ENCODE measurements around the gene CD180. TPM values are rescaled to one million over a fixed set of nuclear protein-coding genes. Genes with fewer than 3 reads are reported as not detected.

CD180 gene
- total and polyA plus RNA-seq, 9 of the 15 experiments (the other 6 are each of a cell fraction or from before 2014, with no cell fraction given): 0.01 to 0.07 TPM; not detected in 7

GRCh38 chr5:67178085-67178484, 18.5 kb downstream of the CD180 start:
- no TSS peak for BruUV-seq (replicated peaks)
- 0% methylated on average over 1 of the region's 1 CpG for WGBS (ENCODE audit: insufficient coverage, low coverage, missing lambda C conversion rate)
- DNase-seq (ENCODE audit: extremely low read depth in 1 of 4, low spot score in 3 of 4) (no peak), ATAC-seq (no peak), FAIRE-seq (no peak)
- in situ Hi-C loops (cut with MboI): no loop called here
- Histone ChIP-seq H3K79me2 (ENCODE audit: control insufficient read depth, insufficient read depth, low read length) (no peaks in the 10 kb centered on the region), H3K4me2 (ENCODE audit: insufficient read depth, low read length) (no peak overlapping the region), H3K4me3 (no peak overlapping the region), H3K27ac (ENCODE audit: extremely low read depth, low read depth, low read length) (no peak overlapping the region), H4K20me1 (replicated peaks; ENCODE audit: control insufficient read depth, insufficient read depth, low read length) (no peaks in the 10 kb centered on the region), H2AFZ (ENCODE audit: low read depth, low read length) (no peak overlapping the region), H3K9me1 (ENCODE audit: control insufficient read depth, insufficient read depth, low read length) (no peaks in the 10 kb centered on the region), H3K9ac (ENCODE audit: insufficient read depth in 1 of 2, low read depth in 2 of 2, low read length in 2 of 2) (no peak overlapping the region), H3K9me3 (replicated peaks; ENCODE audit: control insufficient read depth, insufficient read depth, low read depth, low read length) (no peaks in the 10 kb centered on the region), H3K4me1 (replicated peaks in 1 of 2; ENCODE audit: control insufficient read depth in 2 of 2, insufficient read depth in 2 of 2, low read length in 2 of 2) (no peaks in the 10 kb centered on the region), H3K36me3 (ENCODE audit: control insufficient read depth, insufficient read depth, low read length) (no peaks in the 10 kb centered on the region), H3K27me3 (ENCODE audit: control insufficient read depth in 2 of 2, insufficient read depth in 2 of 2, low read length in 2 of 2) (peaks cover 0 to 7% of the 10 kb centered on the region in 2 experiments; a peak in 2 of 5 replicates)
- intact Hi-C loops (cut with micrococcal nuclease): no loop called here
- TF ChIP-seq ZNF77 (CRISPR knock-in tag; IDR thresholded peaks at IDR 0.05): no peak
- TF ChIP-seq, protein P1, sequence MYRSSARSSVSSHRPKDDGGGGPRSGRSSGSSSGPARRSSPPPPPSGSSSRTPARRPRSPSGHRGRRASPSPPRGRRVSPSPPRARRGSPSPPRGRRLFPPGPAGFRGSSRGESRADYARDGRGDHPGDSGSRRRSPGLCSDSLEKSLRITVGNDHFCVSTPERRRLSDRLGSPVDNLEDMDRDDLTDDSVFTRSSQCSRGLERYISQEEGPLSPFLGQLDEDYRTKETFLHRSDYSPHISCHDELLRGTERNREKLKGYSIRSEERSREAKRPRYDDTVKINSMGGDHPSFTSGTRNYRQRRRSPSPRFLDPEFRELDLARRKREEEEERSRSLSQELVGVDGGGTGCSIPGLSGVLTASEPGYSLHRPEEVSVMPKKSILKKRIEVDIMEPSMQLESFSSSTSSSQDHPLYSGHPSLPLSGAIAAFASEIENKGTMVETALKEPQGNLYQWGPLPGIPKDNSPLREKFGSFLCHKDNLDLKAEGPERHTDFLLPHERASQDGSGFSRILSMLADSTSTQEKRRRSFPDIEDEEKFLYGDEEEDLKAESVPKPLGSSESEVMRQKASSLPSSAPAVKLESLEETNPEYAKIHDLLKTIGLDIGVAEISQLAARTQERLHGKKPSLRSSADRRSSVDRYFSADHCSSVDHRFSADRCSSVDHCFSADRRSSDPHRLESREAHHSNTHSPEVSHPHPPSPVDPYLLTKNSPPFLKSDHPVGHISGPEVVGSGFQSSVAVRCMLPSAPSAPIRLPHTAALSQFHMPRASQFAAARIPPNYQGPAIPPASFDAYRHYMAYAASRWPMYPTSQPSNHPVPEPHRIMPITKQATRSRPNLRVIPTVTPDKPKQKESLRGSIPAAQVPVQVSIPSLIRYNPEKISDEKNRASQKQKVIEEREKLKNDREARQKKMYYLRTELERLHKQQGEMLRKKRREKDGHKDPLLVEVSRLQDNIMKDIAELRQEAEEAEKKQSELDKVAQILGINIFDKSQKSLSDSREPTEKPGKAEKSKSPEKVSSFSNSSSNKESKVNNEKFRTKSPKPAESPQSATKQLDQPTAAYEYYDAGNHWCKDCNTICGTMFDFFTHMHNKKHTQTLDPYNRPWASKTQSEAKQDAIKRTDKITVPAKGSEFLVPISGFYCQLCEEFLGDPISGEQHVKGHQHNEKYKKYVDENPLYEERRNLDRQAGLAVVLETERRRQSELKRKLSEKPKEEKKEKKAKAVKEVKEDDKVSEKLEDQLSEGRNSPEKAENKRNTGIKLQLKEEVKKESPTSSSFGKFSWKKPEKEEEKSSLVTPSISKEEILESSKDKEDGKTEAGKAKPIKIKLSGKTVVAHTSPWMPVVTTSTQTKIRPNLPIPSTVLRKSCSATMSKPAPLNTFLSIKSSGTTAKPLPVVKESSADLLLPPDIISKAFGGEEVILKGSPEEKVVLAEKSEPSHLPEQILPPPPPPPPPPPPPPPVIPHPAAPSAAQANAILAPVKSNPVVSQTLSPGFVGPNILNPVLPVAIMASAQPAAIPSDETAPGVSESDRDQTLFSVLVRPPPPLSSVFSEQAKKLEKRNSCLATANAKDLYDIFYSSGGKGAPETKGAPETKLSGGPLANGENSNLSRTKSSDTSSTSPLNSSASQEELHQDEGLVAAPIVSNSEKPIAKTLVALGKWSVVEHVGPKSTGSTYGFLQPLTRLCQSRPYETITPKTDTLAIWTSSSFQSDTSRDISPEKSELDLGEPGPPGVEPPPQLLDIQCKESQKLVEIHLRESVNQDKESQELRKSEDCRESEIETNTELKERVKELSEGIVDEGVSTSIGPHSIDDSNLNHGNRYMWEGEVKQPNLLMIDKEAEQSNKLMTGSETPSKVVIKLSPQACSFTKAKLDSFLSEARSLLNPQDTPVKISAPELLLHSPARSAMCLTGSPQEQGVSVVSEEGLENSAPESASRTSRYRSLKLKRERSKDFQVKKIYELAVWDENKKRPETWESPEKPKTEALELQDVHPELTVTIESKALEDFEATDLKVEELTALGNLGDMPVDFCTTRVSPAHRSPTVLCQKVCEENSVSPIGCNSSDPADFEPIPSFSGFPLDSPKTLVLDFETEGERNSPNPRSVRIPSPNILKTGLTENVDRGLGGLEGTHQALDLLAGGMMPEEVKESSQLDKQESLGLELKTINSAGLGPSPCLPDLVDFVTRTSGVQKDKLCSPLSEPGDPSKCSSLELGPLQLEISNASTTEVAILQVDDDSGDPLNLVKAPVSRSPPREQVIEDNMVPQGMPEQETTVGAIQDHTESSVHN (IDR thresholded peaks at IDR 0.05; ENCODE audit: borderline replicate concordance in 1 of 2, low read depth in 1 of 2): no peak
- ChIA-PET POLR2A (no interaction called here), CTCF (ENCODE audit: low intra/inter-chr PET ratio) (no interaction called here)

Measured in K562 (cell line).